NCI-H146 treated with DMSO at 0.1 percent for 48 hours (cell line): ENCODE measurements around the gene CDH13.

Experiments
- DNase-seq: peaks from one replicate; lab custom pipeline; 2025; ENCODE audit not compliant: unreplicated experiment; lab: John Stamatoyannopoulos, UW

CDH13 gene

DNA sequence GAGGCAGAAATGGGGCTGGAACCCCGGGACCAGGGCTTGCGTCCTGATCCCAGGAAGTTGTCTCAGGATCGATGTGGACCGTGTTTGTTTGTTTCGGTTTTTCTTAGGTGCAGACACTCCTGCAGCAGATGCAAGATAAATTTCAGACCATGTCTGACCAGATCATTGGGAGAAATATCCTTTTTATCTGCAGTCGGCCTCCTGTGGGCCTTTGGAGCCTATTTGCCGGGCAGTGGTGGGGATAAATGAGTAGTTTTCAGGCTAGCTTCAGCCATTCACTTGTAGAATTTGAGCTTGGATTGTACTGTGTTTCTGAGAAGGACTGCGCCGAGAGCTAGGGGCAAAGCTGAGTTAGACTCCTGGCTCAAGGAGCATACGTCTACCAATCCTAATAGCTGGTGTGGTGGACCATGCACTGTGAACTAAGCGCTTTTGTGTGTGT lies 1181.8 kb downstream of the CDH13 start:
- DNase-seq = no peak

DNA sequence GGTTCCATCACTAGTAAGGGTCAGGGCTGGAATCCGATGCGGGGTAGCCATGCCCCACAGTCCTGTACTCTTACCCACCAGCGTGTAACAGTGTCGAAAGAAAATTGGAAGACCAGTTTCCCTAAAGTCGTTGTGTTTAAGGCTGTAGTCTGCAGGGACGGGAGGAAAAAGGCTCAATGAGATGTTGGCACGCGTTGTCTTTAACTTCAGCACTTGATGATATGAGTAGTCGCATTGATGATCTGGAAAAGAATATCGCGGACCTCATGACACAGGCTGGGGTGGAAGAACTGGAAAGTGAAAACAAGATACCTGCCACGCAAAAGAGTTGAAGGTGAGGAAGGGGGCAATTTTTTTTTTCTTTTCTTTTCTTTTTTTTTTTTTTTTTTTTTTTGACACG lies 1182.3 kb downstream of the CDH13 start:
- DNase-seq = no peak

DNA sequence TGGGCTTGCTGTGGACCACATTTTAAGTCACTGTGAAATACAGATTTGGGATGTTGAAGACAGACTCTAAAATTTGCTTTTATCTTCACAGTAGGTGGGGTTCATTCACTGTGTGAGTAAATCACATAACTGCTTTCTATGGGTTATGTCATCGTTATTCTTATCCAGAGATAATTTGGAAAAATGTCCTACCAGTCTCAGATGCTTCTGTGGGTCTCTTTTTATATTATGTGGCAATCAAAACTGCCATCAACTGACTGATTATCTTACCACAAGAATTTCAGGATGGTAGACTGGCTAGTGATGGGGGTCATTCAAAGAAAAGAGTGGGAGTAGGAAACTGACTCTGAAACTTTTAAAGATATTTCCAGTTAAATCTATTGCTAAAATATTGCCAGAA lies 1184.1 kb downstream of the CDH13 start:
- DNase-seq = no peak

DNA sequence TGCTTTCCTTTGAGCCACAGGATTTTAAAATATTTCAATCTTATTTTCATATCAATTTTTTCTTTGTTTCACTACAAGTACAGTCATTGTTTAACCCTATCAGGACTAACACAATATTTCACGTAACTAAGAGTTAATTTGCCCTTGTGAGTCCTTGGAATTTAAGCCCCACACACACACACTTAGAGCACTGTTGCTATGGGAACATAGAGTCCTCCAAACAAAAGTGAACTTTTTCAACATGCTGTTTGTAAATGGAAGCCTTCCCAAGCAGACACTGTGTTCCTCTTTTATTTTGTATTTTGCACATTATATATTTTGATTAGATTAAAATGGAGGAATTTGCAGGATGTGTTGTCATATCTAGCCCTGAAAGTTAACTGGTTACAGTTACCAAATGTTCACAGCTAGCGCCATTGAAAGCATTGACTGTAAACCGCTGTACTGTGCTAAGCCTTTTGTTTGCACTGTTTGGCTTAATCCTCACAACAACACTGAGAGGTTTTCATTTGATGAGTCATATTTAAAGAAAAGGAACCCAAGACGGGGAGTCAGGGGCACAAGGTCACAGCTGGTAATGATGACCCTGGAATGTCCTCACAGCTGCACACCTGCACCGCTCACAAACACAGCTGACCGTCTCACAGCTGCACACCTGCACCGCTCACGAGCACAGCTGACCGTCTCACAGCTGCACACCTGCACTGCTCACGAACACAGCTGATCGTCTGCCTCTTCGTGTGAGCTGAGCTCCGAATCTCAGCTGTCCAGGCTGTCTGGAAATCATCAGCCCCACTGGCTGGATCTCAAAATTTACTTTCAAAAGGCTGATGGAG lies 1187.3 kb downstream of the CDH13 start:
- peak; percentile 78 for DNase-seq

DNA sequence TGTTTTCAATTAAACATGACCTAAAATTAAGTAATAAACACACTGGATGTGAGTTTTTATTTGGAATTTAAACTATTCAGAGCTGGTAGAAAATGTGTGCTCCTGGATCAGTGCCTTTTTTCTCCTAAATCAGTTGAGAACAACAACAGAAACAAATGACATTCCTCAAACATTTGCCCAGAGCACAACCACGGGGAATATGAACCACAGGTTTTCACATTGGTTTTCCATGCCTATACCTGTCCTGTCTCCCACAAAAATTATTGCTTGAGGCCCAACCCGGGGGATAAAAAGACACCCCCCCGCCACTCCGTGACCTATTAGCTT lies 1187.9 kb downstream of the CDH13 start:
- no peak for DNase-seq

DNA sequence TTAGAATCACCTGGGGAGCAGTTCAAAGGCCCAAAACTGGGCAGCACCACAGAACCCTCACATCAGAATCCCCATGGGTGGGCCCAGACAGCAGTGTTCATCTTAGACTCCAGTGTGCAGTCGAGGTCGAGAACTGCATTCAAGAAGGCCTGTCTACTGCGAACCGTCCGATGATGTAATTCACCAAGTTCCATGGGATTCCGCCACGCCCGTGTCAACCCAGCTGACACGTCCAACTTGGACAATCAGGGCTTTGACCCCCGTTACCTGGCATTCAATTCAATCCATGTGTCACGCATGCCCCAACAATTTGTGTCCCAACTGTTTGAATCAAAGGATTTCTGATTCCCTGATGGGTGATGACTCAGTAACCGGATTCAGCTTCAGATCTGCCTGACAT lies 1190.3 kb downstream of the CDH13 start:
- DNase-seq = no peak

DNA sequence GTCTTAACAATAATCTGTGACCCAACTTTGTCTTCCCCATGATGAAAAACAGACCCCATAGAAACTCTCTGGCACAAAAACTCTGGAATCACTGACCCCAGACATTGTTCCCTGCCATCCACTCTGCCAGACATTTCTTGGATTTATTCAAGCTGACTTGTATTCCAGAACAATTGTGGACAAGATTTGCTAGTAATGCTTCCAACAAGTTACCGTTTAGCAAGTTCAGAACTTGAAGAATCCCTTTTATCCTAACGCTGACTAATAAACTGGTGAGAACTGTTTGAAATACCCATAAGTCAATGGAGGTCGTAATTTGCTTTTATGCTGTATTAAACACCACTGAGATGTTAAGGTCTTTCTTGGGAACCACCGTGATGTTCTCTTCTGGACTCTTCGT lies 1191.5 kb downstream of the CDH13 start:
- DNase-seq = no peak

DNA sequence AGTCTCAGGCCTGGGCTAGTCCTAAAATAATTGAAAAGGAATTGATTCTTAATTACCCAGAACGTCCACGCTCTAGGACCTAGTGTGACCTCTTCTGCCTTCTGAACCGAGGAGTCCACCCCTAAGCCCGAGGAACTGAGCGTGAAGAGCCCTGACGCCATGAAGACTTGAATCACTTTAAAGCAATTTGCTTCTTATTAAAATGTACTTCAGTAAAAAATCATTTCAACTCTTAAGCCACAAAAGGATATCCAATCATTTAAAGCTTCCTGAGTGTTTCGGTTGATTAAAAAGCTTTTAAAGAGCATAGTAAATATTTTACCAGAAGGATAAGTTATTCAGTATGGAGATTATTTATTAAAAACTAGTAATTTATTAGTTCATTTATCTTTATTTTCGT lies 1192.6 kb downstream of the CDH13 start:
- no peak for DNase-seq

DNA sequence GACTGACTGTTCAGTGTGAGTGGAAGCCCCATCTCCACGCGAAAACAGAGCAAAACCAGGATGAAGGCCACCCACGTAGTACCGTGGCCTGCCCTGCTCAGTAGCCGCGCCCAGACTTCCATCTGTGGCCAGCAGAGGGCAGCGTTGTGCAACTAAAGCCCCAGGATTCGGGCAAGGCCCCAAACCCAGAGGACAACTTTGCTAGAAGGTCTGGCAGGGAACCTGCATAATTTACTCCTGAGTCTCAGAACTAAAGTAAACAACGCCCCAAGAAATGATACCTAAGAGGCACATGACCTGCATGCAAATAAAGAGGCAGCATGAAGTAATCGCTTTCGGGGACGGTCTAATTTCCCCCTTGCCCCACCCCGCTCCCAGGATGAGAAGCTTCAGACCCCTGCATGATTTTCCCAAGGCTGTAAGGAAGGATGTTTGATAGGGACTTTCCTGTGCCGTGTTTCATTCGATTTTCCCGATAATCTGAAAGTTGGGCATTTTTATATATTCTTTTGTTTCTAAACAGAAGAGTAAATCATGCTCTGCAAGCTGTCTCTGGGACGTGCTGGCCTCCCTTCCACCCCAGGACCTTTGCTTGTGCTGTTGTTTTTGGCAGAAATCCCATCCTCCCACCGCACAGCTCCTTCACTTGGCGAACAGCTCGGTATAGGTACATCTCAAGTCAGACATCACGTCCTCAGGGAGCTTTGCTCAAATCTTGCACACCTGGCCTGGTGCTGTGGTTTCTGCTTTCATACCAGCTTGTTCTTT lies 1199.6 kb downstream of the CDH13 start:
- DNase-seq = peak; percentile 16

DNA sequence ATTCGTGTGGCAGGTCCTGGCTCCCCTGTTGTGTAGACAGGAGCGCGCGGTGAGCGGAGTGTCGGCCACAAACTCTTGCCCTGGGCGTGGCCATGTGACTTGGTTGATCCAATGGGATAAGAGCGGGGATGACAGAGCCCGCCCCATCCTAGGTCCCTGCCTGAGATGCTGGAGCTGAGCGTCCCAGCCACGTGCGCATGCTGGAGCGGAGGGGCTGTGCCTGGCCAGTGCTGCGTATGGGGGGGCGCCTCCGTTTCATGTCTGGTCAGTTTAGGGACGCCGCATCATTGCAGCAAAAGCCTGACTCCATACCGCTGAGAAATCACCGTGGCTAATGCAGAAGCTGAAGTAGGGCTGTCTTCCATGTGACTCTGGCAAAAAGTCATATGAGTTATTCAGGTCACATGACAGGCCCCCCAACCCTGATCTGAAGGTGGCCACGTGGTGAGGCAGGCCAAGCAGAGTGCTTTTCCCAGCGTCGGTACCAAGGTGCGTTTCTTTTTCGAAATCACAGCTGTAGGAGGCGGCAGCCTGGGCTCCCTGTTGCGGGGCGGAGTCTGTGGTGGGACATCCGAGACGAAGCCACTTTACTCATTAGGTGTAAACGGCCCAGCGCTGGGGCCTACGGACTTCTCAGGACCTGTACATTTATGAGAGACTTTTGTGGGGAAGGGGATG lies 1203.5 kb downstream of the CDH13 start:
- no peak for DNase-seq

DNA sequence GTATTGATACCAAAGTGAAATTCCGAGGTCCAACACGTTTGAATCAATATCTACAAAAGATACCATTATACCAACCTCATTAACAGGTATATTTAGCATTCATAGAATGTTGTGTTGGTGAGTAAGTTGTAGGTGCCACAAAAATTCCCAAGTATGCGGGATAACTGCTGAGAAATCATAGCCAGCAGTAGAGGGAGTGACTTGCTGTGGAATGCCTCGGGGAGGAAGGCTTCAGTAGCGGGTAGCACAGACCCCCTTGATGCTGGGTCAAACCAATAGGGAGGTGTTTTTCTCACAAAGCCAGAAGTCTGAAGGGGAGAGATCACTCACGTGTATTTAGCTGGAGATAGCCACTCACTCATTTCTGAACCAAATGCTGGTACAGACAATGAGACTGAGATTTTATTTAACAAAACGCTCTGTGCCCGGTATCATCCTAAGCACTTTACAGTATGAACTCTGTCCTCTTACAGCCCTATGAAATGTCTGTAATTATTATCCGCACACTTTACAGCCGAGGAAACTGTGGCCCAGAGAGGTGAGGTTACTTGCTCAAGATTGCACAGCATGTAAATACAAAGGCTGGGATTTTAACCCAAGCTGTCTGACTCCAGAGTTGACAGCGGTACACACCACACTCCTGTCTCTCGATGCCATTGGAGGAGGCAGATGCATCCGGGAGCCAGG lies 1204.1 kb downstream of the CDH13 start:
- no peak for DNase-seq

DNA sequence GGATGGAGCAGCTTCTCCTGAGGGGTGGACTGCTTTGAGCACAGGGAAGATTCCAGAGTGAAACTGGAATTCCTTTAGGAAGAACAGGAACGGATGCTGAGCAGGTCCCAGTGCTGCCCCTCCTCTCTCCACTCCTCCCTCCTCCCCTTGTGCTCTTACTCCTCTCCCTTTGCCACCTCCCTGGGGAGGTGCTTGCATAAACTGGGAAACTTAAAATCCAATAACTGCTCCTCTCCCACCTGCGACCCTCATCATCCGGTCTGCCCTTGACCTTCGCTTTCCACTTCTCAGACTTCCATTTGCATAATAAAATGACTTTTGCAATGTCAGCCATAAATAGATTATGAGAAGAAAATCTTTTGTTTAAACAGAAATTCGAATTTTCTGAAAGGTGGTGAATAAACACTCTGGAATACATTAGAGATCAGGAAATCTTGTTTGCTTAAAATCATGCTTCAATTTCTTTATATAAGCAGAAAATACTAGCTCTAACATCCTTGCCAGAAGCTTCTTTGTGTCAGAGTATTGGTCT lies 1204.8 kb downstream of the CDH13 start:
- no peak for DNase-seq

DNA sequence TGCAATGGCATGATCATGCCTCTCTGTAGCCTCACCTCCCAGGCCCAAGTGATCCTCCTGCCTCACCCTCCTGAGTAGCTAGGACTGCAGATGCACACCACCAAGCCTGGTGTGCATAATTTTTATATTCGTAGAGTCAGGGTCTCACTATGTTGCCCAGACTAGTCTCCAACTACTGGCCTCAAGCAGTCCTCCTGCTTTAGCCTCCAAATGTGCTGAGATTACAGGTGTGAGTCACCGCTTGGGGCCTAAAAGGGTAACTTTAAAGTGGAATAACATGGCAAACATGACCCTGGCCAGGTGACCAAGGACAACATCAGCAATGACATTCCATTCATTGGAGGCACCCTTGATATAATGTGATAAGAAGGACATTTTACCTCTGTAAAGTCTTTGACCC lies 1207.2 kb downstream of the CDH13 start:
- no peak for DNase-seq

DNA sequence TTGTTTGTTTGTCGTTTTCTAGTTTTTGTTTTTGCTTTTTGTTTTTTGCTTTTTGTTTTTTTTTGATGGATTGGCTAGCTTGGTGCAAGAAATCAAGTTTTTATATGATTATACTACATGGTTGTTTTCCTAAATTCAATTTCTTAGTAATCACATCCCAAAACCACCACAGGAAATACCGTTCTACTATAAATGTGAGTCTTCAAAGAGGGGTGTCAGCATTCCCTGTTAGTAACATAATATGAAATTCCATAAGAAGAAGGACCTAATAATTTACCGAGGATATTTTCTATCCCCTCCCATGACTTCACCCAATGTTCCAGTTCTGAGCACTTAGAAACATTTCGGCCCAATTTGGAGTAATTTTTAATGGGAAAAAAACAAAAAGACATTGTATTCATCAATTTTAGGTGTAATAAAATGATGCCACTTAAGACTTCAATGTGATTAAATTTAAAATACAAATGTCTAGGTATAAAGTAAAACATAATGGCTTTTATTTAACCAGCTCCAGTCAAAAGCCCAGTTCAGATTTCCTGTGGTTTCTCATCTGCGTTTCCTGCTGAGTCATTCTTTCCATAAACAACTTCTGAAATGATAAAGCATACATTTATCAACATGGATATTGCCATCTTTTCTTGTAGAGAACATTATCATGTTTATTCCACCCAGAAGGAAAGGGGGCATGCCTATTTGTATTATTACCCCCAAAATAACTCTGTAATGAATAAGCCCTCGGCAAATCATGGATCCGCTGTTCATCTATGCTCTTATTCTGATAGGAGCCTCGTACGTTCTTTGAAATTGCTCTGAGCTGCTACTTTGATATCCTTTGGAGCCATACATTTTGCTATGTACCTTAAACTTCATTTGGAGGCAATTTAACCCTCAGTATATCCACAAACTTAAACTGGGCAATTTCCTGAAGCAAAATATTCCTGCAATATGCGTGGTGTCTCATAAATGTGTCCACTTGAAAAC lies 1209.1 kb downstream of the CDH13 start:
- DNase-seq = peak; percentile 45

DNA sequence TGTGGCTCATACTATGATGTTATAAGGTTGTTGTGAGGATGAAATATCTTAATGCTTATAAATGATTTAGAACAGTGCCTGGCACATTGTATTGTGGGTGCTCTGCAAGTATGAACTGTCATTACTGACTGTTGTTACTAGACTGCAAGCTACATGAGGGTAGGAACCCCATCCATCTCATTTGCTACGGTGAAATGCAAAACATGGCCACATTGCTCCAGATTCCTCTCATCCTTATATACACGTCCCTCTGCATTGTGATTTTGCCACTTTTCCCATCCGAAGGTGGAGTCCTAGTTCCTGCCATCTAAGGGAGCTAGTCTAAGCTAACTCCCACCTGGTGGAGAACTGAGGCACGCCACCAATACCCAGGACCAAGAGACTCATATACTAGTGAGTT lies 1210.8 kb downstream of the CDH13 start:
- DNase-seq = no peak

DNA sequence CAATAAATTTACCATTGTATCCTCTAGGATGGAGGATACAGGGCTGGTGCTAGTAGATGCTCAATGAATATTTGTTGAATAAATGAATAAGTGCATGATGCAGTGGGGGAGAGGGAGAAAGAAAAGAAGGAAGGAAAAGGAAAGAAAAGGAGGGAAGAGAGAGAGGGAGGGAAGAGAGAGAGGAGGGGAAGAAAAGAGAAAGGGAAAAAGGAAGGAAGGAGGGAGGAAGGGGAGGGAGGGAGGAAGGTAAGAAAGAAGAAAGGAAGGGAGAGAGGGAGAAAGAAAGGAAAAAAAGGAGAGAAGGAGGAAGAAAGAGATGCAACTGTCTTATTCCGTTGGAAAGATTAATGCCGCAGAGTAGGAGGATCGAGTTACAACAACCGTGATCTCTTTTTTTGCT lies 1211.4 kb downstream of the CDH13 start:
- DNase-seq = no peak

DNA sequence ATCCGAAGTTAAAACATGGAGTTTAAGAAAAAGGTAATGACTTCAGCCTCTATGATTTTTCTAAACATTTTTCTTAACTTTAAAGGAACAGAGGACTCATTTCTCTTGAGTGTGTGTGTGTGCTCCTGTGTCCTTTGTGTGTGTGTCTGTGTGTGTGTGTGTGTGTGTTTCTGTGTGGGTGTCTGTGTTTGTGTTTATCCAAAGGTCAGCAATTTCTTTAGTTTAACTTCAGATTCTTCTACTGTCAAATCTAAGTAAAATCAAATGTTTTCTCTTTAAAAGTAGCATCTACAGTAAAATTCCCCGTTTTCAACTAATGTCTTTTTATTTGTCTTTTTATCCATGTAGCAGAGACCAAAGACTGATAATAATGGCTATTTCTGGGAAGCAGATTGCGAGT lies 1212.8 kb downstream of the CDH13 start:
- no peak for DNase-seq

DNA sequence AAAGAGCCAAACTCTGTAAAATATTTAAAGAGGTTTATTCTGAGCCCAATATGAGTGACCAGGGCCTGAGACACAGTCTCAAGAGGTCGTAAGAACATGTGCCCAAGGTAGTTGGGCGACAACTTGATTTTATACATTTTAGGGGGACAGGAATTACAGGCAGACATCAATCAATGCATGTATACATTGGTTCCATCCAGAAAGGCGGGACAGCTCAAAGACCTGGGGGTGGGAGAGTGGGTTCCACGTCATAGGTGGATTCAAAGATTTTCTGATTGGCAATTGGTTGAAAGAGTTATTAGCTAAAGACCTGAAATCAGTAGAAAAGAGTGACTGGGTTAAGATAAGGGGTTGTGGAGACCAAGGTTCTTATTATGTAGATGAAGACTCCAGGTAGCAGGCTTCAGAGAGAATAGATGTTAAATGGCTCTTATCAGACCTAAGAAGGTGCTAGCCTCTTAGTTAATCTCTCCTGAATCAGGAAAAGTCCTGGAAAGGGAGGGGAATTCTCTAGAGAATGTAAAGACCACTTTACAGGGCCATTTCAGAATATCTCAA lies 1213.4 kb downstream of the CDH13 start:
- no peak for DNase-seq

DNA sequence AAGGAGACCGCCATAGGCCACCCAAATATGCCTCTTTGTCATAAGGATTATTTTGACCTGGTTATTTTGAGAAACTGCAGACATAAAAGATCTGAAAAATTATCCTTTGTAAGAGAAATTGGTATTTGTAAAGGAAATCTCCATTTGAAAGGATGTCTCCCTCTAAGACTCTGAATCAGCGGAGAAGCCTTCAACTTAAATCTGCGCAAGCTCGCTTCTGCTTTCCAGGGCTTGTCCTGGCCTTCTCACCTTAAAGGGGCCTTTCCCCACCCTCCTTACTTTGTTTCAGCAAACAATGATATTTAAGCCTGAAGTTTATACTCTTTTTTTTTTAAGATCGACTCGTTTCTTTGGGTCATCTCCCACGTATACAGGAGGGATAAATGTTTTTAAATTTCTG lies 1215.5 kb downstream of the CDH13 start:
- DNase-seq = no peak
